ENCODE measurements around the gene SCUBE2. TPM values are rescaled to one million over a fixed set of nuclear protein-coding genes. Genes with fewer than 3 reads are reported as not detected.

SCUBE2 gene
- total RNA-seq (10 to 100 TPM in 3 of 6 donors, 1 to 10 TPM in 3; 7.1 to 33.8 (median 16.5) TPM), polyA plus RNA-seq (10 to 100 TPM in 1 of 2 donors, 1 to 10 TPM in 1; 3.8 to 28.0 TPM)

DNA sequence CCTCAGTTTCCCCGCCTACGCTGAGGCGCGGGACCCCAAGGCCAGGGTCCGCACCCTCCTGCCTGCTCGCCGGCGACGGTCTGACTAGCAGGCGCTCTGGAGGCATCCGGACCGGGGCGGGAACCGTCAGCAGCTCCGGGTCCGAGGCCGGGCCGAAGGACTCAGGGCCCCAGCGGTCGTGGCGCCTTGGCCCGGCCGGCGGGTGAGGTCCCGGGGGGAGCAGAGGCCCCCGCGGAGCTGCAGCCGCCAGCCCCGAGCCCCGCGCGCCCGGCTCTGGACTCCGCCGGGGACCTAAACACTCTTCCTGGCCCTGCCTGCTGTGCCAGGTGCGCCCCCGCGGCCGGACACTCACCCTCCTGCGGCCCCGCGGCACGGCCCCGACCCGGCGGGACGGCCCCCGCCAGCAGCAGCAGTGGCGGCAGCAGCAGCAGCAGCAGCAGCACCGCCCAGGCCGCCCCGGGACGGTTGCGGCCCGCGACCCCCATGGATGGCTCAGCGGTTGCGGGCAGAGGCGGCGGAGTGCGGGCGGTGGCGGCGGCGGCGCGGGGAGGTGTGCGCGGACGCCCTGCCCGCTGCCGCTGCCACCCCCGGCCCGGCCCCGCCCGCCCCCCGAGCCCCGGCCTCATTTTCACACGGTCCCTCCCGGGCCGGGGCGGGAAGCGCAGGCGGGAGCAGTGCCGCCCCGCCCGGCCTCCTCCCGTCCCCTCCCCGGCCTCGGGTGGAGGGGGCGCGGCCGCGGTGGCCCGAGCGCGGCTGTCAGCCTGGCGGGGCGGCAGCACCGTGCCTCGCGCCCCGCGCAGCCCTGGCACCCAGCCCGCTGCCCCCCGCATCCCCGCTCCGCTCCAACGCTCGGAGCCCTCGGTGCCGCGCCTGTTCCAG lies at the start of gene SCUBE2:
Gene SCUBE2 (minus strand): TSS at position 556 of the 879 bp plus-strand sequence. CDS start 71 bp downstream, at position 485.
- ATAC-seq, result peak; percentile 16 to 61 (median 44)
- FAIRE-seq, result no peak
- H3K27me3 ChIP-seq, result no peaks in the 10 kb centered on the region
- peaks cover 0 to 20% (median 0%) of the 10 kb centered on the region in 3 donors for H3K4me1 ChIP-seq
- 2 to 5% methylated on average over 57 to 113 of the region's 113 CpGs for WGBS, 2 donors
- no peaks in the 10 kb centered on the region for H3K36me3 ChIP-seq
- TF ChIP-seq, protein P1, sequence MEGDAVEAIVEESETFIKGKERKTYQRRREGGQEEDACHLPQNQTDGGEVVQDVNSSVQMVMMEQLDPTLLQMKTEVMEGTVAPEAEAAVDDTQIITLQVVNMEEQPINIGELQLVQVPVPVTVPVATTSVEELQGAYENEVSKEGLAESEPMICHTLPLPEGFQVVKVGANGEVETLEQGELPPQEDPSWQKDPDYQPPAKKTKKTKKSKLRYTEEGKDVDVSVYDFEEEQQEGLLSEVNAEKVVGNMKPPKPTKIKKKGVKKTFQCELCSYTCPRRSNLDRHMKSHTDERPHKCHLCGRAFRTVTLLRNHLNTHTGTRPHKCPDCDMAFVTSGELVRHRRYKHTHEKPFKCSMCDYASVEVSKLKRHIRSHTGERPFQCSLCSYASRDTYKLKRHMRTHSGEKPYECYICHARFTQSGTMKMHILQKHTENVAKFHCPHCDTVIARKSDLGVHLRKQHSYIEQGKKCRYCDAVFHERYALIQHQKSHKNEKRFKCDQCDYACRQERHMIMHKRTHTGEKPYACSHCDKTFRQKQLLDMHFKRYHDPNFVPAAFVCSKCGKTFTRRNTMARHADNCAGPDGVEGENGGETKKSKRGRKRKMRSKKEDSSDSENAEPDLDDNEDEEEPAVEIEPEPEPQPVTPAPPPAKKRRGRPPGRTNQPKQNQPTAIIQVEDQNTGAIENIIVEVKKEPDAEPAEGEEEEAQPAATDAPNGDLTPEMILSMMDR (IDR thresholded peaks at IDR 0.05), result no peak
- no peaks in the 10 kb centered on the region for H3K9me3 ChIP-seq
- peak within 1 kb of the TSS in 1 of 4 donors; percentile 1 for H3K27ac ChIP-seq
- peak within 1 kb of the TSS; percentile 35 to 65 (median 49) for H3K4me3 ChIP-seq
- intact Hi-C loops (cut with DNase I), result no loop called here
- DNase-seq, result peak in 3 of 6 donors; percentile 50 to 73 (median 72)

DNA sequence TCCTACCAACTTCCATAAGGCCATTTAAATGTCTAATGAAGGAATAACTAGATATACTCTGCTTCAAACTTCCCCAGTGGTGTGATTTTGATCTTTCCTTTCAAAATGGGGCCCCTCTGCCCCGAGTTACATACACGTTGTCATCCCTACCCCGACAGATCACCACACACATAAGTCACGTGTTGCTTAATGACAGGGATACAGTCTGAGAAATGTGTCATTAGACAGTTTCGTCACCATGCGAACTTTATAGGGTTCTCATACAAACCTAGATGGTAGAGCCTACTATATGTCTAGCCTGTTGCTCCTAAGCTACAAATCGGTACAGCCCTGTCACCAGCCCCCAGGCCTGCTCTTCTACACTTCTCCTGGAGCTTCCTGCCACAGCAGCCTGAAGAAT lies 49.8 kb upstream of the SCUBE2 start:
- no peak overlapping the region for H3K4me3 ChIP-seq
- H3K9me3 ChIP-seq, result no peaks in the 10 kb centered on the region
- intact Hi-C loops (cut with DNase I), result no loop called here
- H3K4me1 ChIP-seq, result peaks cover 32 to 45% (median 41%) of the 10 kb centered on the region in 3 donors
- no peak for DNase-seq
- H3K27ac ChIP-seq, result no peak overlapping the region
- FAIRE-seq, result no peak
- WGBS, 2 donors, result 88 to 93% methylated on average over 7 of the region's 7 CpGs
- TF ChIP-seq, protein P1 (IDR thresholded peaks at IDR 0.05), result no peak
- peaks cover 0 to 52% (median 3%) of the 10 kb centered on the region in 3 donors for H3K36me3 ChIP-seq
- no peak for ATAC-seq
- H3K27me3 ChIP-seq, result no peaks in the 10 kb centered on the region

DNA sequence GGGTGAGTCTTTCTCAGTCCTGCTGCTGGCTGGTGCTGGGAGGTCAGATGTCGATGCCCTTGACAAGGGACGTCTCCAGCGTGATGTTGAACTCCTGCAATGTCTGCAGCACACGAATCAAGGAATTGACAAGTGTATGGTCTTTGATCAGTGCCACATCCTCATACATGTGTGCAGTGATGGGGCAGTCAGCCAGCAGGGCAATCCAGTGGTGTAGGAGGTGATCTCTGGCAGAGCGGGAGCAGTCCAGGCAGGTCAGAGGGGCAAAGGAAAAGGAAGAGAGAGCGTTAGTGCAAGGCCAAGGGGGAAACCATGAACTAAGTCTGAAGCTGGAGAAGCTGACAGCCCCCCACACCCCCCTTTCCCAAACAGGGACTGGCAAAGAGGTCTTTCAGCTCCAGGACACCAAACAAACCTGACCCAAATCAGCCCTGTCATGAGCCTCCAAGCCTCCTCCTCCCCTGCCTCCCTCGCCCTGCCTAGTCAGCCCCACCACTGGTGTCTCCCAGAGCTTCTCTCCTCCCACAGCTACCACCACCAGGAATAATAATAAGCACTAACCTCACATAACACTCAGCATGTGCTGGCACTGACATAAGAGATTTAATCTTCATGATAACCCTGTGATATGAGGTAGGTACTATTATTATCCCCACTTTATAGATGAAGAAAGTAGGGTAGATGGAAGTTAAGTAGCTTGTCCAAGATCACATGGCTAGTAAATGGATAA lies 48.4 kb upstream of the SCUBE2 start:
- Histone ChIP-seq H3K27me3 (no peaks in the 10 kb centered on the region), H3K27ac (peak overlapping the region; percentile 22 to 89 (median 58)), H3K9me3 (no peaks in the 10 kb centered on the region), H3K36me3 (peaks cover 0 to 40% (median 3%) of the 10 kb centered on the region in 3 donors), H3K4me3 (no peak overlapping the region), H3K4me1 (peaks cover 32 to 46% (median 41%) of the 10 kb centered on the region in 3 donors)
- TF ChIP-seq, protein P1 (IDR thresholded peaks at IDR 0.05), result no peak
- 50 to 53% methylated on average over 7 of the region's 7 CpGs for WGBS, 2 donors
- no peak for FAIRE-seq
- intact Hi-C loops (cut with DNase I), result loop anchor here in 1 of 3 donors (5.0 kb wide), 1 partner anchor 122 kb away; no protein-coding TSS in a partner anchor
- no peak for DNase-seq
- ATAC-seq, result no peak

DNA sequence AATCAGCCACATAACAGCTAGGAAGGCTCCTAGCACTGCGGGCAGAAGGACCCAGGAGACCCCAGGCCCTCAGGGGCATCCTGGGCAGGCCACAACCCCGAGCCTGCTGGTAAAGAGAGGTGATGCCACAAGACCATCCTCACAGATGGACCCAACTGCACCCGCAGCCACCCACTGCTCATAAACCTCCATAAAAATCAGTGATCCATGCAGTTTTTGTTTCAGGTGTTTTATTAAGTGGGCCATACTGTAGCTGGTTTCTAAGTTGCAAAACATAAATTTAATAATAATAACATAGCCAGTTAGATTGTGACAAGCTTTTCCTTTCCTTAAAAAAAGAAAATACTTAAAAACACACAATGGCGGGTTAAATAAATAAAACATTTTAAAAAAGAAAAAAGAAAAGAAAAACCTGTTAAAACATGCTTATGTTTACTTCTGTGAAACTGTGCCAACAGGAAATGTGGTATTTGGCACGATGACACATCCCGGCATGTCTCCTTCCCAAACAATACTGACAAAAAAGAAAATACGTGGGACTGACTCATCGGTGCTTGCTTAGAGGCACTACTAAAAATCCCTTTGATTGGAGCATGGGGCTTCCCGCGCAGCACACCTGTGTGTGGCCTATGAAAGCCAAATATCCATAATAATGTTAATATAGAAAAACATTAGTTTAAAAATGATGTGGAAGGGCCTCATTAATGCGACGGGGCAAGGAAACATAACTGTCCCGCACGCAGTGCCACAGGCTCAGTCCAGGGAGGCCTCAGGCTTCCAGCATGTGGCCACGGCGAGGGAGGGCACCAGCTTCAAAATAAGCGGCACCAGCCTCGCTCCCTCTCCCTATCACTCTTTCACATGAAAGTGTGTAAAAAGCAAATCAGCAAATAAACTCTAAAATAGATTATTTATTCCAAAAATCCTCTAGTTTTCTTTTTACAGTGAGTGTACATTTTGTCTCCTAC lies 47.5 kb upstream of the SCUBE2 start:
- DNase-seq (peak in 4 of 6 donors; percentile 45 to 75 (median 65)), ATAC-seq (peak; percentile 53 to 83 (median 71)), FAIRE-seq (no peak)
- intact Hi-C loops (cut with DNase I), result loop anchor here in 1 of 3 donors (5.0 kb wide), 1 partner anchor 122 kb away; no protein-coding TSS in a partner anchor
- Histone ChIP-seq H3K4me3 (no peak overlapping the region), H3K36me3 (peaks cover 0 to 31% (median 3%) of the 10 kb centered on the region in 3 donors), H3K27ac (peak overlapping the region; percentile 38 to 89 (median 73)), H3K27me3 (no peaks in the 10 kb centered on the region), H3K9me3 (no peaks in the 10 kb centered on the region), H3K4me1 (peaks cover 32 to 46% (median 41%) of the 10 kb centered on the region in 3 donors)
- TF ChIP-seq, protein P1 (IDR thresholded peaks at IDR 0.05), result no peak
- 36 to 47% methylated on average over 18 of the region's 18 CpGs for WGBS, 2 donors

Data from pancreas (tissue), 10 donors.